ENCODE results near the gene LAMA3.
"Not testable (repeated sequence)": the region's sequence is repeated elsewhere in the genome, so short reads cannot be mapped to it uniquely, and the experiment has no call there.

LAMA3 gene

GRCh38 chr18:23732439-23732838 is 43.2 kb downstream of the LAMA3 start:
- no peak for DNase-seq (ENCODE audit: low read depth)

DNA sequence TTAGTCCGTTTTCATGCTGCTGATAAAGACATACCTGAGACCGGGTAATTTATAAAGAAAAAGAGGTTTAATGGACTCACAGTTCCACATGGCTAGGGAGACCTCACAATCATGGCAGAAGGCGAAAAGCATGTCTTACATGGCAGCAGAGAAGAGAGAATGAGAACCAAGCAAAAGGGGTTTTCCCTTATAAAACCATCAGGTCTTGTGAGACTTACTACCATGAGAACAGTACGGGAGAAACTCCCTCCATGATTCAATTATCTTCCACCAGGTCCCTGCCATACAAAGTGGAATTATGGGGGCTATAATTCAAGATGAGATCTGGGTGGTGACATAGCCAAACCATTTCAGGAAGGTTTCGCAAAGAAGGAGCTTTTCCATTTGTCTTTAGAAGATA is 44.0 kb downstream of the LAMA3 start:
- DNase-seq (ENCODE audit: low read depth), result not testable (repeated sequence)

DNA sequence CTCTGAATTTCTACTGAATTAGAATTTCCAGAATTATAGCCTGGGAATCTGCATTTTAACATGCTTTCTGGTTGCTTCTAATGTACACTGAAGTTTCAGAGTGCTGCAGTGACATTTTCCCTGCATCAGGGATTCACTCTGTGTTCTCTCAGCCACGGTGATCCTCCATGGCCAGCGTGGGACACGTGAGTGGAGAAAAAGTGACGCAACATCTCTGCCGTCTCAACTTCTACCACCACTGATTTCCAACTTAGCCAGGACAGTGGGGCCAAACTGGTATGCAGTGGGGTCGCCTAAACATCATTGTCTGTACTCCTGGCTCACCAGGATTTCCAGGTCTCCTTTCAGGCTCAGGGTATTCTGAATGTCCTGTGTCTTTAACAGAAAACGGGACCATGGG is 44.6 kb downstream of the LAMA3 start:
- DNase-seq (ENCODE audit: low read depth), result no peak

- no peak for DNase-seq (ENCODE audit: low read depth)
These were observed 45.8 kb downstream of the LAMA3 start for GRCh38 chr18:23735021-23735464.

DNA sequence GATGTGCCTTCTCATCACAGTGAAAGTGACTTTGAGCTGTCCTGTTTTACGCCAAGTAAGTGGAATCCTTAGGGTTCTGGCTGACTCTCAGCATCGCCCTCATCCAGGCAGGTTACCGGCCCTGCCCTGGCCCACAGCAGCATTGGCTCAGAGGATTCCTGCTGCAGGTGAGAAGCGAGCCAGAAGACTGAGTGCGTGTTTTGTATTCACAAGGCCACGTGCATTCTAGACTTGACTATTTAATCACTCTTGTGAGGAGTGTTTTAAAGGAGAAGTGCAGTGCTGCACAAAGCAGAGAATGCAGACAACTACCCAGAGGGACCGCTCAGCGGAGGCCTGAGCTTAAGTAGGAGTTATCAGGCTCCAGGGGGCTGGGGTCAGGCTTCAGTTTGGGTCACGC is 48.3 kb downstream of the LAMA3 start:
- no peak for DNase-seq (ENCODE audit: low read depth)

DNA sequence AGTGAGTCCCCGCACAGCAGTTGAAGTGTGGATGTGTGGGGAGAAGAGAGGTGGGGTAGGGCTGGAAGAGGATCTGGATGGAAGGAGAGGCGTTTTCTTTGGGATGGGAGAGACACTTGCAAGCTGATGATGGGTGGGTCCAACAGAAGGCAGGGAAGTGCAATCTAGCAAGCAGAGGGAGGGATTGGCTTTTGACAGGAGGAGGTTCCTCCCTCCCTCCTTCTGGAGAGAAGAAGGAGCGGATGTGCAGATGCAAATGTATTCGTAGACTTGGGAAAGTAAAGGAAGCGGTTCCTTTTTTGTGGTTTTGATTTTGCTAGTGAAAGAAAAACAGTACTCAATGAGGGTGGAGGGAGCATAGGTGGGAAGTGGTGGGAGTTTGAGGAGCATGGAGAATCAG is 48.9 kb downstream of the LAMA3 start:
- DNase-seq (ENCODE audit: low read depth), result no peak

GRCh38 chr18:23738575-23738974 is 49.3 kb downstream of the LAMA3 start:
- no peak for DNase-seq (ENCODE audit: low read depth)

- DNase-seq (ENCODE audit: low read depth), result no peak
These were observed 51.0 kb downstream of the LAMA3 start for GRCh38 chr18:23740105-23740830.

GRCh38 chr18:23741967-23742366 is 52.7 kb downstream of the LAMA3 start:
- DNase-seq (ENCODE audit: low read depth), result not testable (repeated sequence)

GRCh38 chr18:23743733-23744333 is 54.6 kb downstream of the LAMA3 start:
- no peak for DNase-seq (ENCODE audit: low read depth)

GRCh38 chr18:23745366-23745765 is 56.1 kb downstream of the LAMA3 start:
- no peak for DNase-seq (ENCODE audit: low read depth)

- DNase-seq (ENCODE audit: low read depth), result no peak
These were observed 57.6 kb downstream of the LAMA3 start for GRCh38 chr18:23746851-23747250.

DNA sequence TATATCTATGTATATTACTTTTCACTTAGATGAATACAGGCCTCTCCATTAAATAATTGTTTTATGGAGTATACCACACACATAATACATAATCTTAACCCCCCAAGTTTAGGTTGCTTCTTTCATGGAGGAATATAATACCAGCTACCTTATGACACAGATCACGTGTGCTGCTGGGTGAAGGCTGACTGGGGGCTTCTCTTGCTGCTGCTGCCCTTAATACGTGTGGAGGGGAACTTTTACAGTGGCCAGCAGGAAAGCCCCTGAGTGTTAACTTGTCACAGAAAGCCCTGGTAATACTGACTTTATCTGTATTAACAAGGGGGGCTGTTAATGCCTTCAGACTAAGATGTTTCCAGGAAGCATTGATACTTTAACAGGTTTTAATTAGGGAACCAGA is 63.1 kb downstream of the LAMA3 start:
- DNase-seq (ENCODE audit: low read depth), result no peak

GRCh38 chr18:23752796-23753195 is 63.5 kb downstream of the LAMA3 start:
- peak; percentile 10 for DNase-seq (ENCODE audit: low read depth)

DNA sequence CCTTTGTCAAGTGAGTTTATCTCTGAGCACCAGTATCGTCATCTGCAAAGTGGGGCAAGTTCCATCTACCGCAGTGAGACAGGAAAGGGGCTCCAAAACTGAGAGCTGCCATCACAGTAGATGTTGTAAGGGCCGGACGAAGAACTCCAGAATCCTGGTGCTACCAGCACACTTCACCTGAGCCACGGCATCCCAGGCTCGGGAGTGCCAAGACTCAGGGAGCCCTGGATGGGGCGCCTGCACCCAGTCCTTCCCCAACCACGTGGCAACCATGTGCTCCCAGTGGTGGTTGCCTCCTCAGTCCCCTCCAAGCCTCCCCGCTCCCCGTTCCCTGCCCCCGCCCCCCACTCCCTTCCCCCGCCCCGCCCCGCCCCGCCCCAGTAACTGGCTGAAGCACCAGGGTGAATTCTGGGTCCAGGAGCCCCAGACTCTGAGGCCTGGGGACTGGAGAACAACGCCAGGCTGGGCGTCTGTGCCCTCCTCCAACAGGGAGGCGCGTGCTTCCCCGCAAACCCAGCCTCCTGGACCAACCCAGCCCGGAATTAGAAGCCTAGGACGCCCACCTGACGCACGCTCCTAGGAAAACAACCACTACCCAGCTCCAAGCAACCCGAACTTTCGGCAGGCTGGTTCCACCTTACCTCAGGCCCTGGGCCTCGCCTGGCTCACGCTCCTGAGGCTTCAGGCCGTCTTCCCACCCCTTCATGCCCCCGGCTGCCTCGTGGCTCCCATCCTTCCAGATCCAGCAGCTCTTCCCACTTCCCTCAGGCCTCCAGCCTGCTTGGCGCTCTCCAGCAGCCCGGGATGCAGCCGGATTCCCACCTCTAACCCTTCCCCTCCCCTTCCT is 67.6 kb downstream of the LAMA3 start:
- no peak for DNase-seq (ENCODE audit: low read depth)

GRCh38 chr18:23757437-23757733 is 68.1 kb downstream of the LAMA3 start:
- no peak for DNase-seq (ENCODE audit: low read depth)

DNA sequence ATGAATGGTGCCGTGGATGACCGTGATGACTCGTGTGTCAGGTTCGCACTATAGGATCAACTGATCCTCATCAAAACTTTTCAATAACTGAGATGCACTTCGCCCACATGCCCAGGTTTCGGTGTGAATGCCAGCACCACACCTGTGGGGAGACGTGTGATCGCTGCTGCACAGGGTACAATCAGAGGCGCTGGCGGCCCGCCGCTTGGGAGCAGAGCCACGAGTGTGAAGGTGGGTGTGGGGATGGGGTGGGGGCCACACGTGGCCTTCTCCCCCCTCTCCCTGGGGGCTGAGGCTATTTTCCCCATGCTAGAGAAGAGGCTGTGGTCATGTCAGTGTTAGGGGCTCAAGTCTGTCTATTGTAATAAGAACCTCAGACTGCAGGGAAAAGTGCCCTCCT is 69.0 kb downstream of the LAMA3 start:
- DNase-seq (ENCODE audit: low read depth), result no peak

GRCh38 chr18:23761941-23762340 is 72.7 kb downstream of the LAMA3 start:
- no peak for DNase-seq (ENCODE audit: low read depth)

GRCh38 chr18:23763343-23763742 is 74.1 kb downstream of the LAMA3 start:
- no peak for DNase-seq (ENCODE audit: low read depth)

- no peak for DNase-seq (ENCODE audit: low read depth)
These were observed 76.7 kb downstream of the LAMA3 start for GRCh38 chr18:23765931-23766330.

DNA sequence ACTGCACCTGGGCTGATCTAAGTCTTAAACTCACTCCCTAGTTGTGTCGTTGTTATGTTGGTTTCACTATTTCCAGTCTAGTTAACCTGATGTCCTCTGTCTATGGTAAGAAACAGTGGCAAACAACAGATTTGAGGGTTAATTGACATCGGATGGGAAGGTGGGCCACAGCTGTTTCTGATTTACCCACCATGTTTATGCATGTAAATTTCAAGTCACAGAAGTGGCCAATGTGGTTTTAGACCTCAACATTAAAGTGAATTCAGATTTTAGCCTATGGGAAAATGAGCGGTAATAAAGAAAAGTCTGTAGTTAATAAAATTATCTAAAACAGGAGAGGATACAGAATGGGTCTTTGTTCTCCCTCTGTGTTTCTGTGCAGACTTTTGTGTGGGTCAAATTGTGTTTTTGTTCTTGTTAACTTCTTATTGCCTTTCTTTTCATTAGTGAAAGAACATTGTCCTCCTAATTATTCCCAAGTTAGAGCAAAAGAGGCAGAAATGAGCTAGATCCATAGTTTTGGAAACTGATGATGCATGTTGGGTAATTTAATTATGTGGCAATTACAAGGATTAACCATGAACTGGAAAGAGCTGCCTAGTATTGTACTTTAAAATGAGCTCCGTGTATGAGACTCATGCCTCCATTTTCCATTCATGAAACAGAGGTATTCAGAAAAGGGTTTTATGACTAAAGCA is 83.2 kb downstream of the LAMA3 start:
- no peak for DNase-seq (ENCODE audit: low read depth)

DNA sequence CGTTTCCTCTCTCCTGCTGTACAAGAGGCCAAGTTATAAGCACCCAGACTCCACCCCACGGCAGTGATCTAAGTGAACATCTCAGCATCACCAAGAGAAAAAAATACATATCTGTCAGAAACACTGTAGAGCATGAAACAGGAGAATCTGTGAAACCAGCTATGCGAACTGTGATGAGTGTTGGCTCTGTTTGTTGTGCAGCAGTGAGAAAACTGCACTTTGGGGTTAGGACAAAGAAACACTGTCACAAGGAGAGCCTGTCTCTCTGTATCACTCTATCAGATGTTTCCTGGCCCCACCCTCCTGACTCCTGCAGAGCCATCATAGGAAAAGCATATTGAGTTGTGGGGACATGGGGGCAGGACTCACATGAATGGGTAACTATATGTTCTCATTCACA is 87.1 kb downstream of the LAMA3 start:
- DNase-seq (ENCODE audit: low read depth), result no peak

DNA sequence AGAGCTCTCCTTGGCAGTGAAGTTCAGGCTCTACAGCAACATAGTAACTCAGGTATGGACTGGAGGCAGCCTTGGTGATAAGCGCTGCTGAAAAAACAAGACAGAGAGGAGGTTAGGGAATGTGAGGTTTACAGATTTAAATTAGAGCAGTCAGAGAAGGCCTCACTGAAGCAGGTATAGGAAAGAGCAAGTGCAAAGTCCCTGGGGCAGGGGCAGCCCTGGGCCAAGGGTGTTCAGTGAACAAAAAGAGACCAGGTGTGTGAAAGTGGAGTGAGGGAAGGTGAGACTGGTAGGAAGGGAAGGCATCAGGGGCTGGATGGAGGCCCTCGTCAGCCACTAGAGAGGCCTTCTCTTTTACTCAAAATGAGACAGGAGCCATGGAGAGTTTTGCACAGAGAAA is 89.6 kb downstream of the LAMA3 start:
- no peak for DNase-seq (ENCODE audit: low read depth)

All from GM04503 (cell line).